SU-DHL-6 (cell line): ENCODE results near the gene SUSD3.

ENCODE experiments used
- H2AFZ ChIP-seq: fragments of 200-600 bp; sonication (generic); 2 replicates; pipeline ENCODE4 v1.6.1; 2014; ENCODE audit warnings: low read depth, mild to moderate bottlenecking, moderate library complexity, mixed read lengths, antibody characterized with exemption, low read length; ENCODE audit not compliant: severe bottlenecking
- H3F3A ChIP-seq: fragments of 200-600 bp; shearing (Covaris generic); 2 replicates; pipeline ENCODE4 v1.6.0; 2016; ENCODE audit warnings: antibody characterized with exemption, mild to moderate bottlenecking; ENCODE audit not compliant: insufficient read depth
- H3K27ac ChIP-seq: fragments of 200-600 bp; sonication (generic); 2 replicates; pipeline ENCODE4 v1.5.1; 2016; ENCODE audit warnings: low read depth, mild to moderate bottlenecking, low read length, moderate library complexity, mixed read lengths
- H3K27me3 ChIP-seq: fragments of 200-600 bp; sonication (generic), shearing (Covaris generic); 2 replicates; pipeline ENCODE4 v1.6.0; 2014; ENCODE audit warnings: mild to moderate bottlenecking, low read length
- H3K36me3 ChIP-seq: fragments of 200-600 bp; sonication (generic); 2 replicates; pipeline ENCODE4 v1.6.1; 2014; ENCODE audit warnings: mild to moderate bottlenecking, low read length, mixed read lengths
- H3K4me2 ChIP-seq: fragments of 300-600, 200-600 bp; shearing (Covaris generic), sonication (generic); 2 replicates; pipeline ENCODE4 v1.6.0; 2014; ENCODE audit warnings: low read length, low read depth, mild to moderate bottlenecking; ENCODE audit not compliant: poor library complexity, severe bottlenecking
- H3K4me3 ChIP-seq: fragments of 200-600 bp; sonication (generic); 2 replicates; pipeline ENCODE4 v1.5.1; 2014; ENCODE audit warnings: antibody characterized with exemption, low read length, mild to moderate bottlenecking, mixed read lengths; ENCODE audit not compliant: insufficient read depth, poor library complexity, severe bottlenecking
- H3K79me2 ChIP-seq: fragments of 200-600 bp; sonication (generic); 2 replicates; pipeline ENCODE4 v1.6.1; 2014; ENCODE audit warnings: mild to moderate bottlenecking, low read length, moderate library complexity; ENCODE audit not compliant: insufficient read depth
- H3K9ac ChIP-seq: fragments of 200-600 bp; sonication (generic); 2 replicates; pipeline ENCODE4 v1.7.0; 2014; ENCODE audit warnings: mild to moderate bottlenecking, low read length
- H3K9me2 ChIP-seq: fragments of 200-600 bp; sonication (generic); replicated peaks from 2 replicates; pipeline ENCODE4 v1.6.1; 2014; ENCODE audit warnings: low read length; ENCODE audit not compliant: insufficient read depth
- H3K9me3 ChIP-seq: fragments of 200-600 bp; sonication (generic); 2 replicates; pipeline ENCODE4 v1.6.1; 2014; ENCODE audit warnings: low read length, mixed read lengths; ENCODE audit not compliant: insufficient read depth
- H4K20me1 ChIP-seq: fragments of 200-600 bp; sonication (generic); 2 replicates; pipeline ENCODE4 v1.6.1; 2014; ENCODE audit warnings: low read depth, mild to moderate bottlenecking, antibody characterized with exemption, low read length, moderate library complexity, mixed read lengths
- EZH2phosphoT487 ChIP-seq: fragments of 200-600 bp; sonication (generic), shearing (Covaris generic); conservative IDR thresholded peaks from 2 replicates; pipeline ENCODE4 v1.6.1; 2018; ENCODE audit warnings: mild to moderate bottlenecking, antibody characterized with exemption, low read length, moderate library complexity, mixed read lengths
- TF ChIP-seq, protein P1 (sequence below): fragments of 200-600 bp; sonication (generic); IDR thresholded peaks from one replicate; pipeline ENCODE4 v1.5.1; 2017; ENCODE audit warnings: antibody characterized with exemption, mild to moderate bottlenecking, low read length, moderate library complexity; ENCODE audit not compliant: insufficient read depth, poor library complexity, severe bottlenecking

Gene SUSD3

DNA sequence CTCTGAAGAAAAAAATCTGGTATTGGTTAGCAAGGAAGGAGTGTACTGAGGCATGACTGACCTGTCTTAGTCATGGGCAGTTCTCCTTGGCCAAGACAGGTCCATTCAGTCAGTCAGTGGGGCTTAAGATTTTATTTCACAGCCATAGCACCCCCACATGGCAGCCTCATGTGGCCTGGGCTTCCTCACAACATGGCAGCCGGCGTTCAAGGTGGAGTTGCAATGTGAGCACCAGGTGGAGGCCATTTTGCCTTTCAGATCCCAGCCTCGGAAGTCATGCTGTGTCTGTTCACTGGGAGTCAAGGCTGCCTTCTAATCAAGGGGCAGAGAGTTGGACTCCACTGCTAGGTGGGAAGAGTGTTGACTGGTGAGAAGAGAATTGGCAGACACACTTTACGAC is 27.2 kb downstream of the SUSD3 start:
- no peaks in the 10 kb centered on the region for H3K36me3 ChIP-seq
- TF ChIP-seq, protein P1, sequence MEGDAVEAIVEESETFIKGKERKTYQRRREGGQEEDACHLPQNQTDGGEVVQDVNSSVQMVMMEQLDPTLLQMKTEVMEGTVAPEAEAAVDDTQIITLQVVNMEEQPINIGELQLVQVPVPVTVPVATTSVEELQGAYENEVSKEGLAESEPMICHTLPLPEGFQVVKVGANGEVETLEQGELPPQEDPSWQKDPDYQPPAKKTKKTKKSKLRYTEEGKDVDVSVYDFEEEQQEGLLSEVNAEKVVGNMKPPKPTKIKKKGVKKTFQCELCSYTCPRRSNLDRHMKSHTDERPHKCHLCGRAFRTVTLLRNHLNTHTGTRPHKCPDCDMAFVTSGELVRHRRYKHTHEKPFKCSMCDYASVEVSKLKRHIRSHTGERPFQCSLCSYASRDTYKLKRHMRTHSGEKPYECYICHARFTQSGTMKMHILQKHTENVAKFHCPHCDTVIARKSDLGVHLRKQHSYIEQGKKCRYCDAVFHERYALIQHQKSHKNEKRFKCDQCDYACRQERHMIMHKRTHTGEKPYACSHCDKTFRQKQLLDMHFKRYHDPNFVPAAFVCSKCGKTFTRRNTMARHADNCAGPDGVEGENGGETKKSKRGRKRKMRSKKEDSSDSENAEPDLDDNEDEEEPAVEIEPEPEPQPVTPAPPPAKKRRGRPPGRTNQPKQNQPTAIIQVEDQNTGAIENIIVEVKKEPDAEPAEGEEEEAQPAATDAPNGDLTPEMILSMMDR = no peak
- no peak for TF ChIP-seq EZH2phosphoT487
- H3F3A ChIP-seq = no peaks in the 10 kb centered on the region
- H3K9me3 ChIP-seq = no peaks in the 10 kb centered on the region
- H4K20me1 ChIP-seq = no peaks in the 10 kb centered on the region
- H3K9me2 ChIP-seq = no peaks in the 10 kb centered on the region
- H3K4me3 ChIP-seq = no peak overlapping the region
- no peak overlapping the region for H3K9ac ChIP-seq
- no peaks in the 10 kb centered on the region for H3K27me3 ChIP-seq
- H3K4me2 ChIP-seq = no peak overlapping the region
- no peak overlapping the region for H2AFZ ChIP-seq
- no peaks in the 10 kb centered on the region for H3K79me2 ChIP-seq
- H3K27ac ChIP-seq = no peak overlapping the region

DNA sequence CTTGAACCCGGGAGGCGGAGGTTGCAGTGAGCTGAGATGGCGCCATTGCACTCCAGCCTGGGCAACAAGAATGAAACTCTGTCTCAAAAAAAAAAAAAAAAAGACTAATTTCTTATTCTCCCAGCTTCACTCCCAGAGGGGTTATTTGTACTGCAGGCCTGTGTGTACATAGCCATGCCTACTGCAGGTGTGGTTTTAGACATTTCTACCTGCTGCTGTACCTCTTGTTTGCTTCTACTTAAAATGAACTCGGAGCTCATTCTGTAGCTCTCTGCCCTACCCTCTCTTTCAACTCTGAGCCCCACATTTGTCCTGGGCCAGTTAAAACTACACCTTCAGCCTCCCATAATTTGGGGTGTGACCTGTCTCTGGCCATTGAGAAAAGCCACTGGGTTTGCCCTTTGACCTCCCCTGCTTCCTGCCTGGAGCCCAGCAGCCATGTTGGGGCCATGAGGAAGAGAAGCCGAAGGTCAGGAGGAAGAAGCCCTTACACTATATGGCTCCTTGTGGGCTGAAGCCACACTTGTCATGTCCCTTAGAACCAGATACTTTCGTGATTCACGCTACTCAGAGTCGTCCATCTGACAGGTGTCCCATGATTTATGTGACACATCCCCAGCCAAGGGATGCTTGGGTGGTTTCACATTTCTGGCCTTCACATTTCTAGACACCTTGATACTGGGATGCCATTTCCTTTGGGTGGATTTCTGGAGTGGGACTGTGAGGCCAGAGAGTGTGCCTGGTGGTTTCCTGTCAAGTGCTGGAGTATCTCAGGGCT is 28.1 kb downstream of the SUSD3 start:
- Histone ChIP-seq H4K20me1 (no peaks in the 10 kb centered on the region), H3K79me2 (no peaks in the 10 kb centered on the region), H3F3A (no peaks in the 10 kb centered on the region), H3K27ac (no peak overlapping the region), H3K4me3 (no peak overlapping the region), H2AFZ (no peak overlapping the region), H3K36me3 (no peaks in the 10 kb centered on the region), H3K27me3 (no peaks in the 10 kb centered on the region), H3K4me2 (no peak overlapping the region), H3K9me3 (no peaks in the 10 kb centered on the region), H3K9me2 (no peaks in the 10 kb centered on the region), H3K9ac (no peak overlapping the region)
- TF ChIP-seq, protein P1 = no peak
- TF ChIP-seq EZH2phosphoT487 = no peak

DNA sequence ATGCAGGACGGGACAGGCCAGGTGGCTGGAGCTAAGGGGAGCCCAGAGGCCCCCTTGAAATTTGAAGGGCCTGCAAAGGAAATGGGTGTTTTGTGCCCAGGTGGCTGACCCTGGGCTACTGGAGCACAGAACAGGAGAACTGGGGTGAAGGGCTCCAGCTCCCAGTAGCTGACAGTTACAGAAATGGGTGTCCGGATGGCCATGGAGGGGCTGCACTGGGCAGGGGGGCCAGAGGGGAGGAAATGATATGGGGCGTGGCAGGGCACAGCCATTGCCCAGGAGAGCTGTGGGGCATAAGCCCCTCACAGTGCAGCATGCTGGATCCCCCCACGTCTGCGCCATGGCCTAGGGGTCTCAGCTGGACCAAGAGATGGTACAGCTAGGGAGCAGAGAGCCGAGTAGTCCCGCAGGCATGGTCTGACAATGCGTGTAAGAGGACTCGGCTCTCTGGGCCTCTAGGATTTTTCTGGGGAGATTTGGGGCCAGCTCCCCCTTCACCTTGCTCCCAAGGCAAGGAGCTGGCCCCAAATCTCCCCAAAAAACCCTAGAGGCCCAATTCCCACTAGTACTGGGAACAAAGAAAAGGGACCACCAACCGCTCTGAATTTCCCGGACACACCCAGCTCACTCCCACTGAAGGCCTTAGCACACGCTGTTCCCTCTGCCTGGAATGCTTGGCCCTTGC is 29.6 kb downstream of the SUSD3 start:
- Histone ChIP-seq H3K4me2 (no peak overlapping the region), H3F3A (no peaks in the 10 kb centered on the region; the same call in 1 of the 2 replicates), H4K20me1 (no peaks in the 10 kb centered on the region), H3K9me3 (no peaks in the 10 kb centered on the region), H3K9me2 (no peaks in the 10 kb centered on the region), H3K27me3 (no peaks in the 10 kb centered on the region), H3K36me3 (no peaks in the 10 kb centered on the region), H3K9ac (no peak overlapping the region), H3K79me2 (no peaks in the 10 kb centered on the region), H3K27ac (no peak overlapping the region), H3K4me3 (no peak overlapping the region), H2AFZ (no peak overlapping the region)
- TF ChIP-seq, protein P1 = no peak
- no peak for TF ChIP-seq EZH2phosphoT487
